GM12872 (cell line): Measurements from ENCODE around the gene SLC22A4.

Experiments used
- TF ChIP-seq, protein P1 (sequence below): IDR thresholded peaks from 3 replicates; pipeline ENCODE4 v1.5.1; 2011; ENCODE audit warnings: low read depth, mild to moderate bottlenecking, low read length, moderate library complexity; ENCODE audit not compliant: insufficient read depth

The SLC22A4 gene

DNA sequence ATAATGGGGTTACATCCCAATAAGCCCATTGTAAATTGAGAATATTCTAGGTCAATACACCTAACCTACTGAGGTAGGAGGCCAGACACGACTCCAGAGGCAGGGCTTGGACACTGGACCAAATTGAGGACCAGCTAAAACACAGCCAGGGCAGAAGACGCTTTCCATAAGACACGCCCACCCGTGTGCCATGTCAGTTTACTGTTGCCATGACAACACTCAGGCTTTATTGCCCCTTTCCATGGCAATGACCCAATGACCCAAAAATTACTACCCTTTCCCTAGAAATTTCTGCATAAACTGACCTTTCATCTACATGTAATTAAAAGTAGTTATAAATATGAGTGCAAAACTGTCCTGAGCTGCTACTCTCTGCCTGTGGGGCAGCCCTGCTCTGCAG, 31.5 kb downstream of the SLC22A4 start:
- TF ChIP-seq, protein P1, sequence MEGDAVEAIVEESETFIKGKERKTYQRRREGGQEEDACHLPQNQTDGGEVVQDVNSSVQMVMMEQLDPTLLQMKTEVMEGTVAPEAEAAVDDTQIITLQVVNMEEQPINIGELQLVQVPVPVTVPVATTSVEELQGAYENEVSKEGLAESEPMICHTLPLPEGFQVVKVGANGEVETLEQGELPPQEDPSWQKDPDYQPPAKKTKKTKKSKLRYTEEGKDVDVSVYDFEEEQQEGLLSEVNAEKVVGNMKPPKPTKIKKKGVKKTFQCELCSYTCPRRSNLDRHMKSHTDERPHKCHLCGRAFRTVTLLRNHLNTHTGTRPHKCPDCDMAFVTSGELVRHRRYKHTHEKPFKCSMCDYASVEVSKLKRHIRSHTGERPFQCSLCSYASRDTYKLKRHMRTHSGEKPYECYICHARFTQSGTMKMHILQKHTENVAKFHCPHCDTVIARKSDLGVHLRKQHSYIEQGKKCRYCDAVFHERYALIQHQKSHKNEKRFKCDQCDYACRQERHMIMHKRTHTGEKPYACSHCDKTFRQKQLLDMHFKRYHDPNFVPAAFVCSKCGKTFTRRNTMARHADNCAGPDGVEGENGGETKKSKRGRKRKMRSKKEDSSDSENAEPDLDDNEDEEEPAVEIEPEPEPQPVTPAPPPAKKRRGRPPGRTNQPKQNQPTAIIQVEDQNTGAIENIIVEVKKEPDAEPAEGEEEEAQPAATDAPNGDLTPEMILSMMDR: no peak

DNA sequence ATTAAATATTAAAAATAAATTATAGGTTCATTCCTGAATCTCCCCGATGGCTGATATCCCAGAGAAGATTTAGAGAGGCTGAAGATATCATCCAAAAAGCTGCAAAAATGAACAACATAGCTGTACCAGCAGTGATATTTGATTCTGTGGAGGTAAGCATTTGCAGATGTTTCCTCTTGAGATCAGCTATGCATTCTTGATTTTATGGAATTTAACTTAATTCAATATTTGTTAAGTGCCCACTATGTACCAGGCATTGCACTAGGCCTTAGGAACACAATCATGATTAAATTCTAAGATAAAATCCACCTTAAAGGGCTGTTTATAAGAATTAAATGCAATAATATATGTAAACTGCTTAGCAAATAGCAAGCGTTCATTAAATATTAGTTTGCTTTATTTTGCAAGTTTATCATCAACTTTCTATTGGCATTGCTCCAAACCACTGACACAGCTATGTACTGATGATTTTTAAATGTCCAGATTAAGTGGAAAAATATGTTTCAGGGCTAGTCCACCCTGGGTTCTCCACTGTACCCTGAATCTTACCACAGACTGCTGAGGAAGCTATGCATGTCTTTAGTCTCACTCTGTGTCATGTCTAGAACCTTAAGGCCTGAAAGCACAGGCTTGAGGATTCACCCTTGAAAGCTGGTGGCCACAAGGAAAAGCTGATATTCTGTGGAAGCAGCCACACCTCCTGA, 33.2 kb downstream of the SLC22A4 start:
- TF ChIP-seq, protein P1: no peak

DNA sequence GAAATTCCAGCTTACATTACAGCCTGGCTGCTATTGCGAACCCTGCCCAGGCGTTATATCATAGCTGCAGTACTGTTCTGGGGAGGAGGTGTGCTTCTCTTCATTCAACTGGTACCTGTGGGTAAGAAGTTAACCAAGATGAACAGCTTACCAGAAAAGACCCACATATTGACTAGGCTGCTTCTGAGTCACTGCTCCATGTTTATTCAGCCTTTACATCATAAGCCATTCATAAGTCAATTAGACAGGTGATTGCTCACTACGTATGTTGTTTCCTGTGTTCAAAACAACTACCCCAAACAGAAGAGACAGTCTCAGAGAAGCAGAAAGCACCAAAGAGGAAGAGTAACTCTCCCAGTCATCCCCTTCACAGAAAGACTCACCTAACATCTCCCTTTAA, 40.6 kb downstream of the SLC22A4 start:
- TF ChIP-seq, protein P1: no peak

DNA sequence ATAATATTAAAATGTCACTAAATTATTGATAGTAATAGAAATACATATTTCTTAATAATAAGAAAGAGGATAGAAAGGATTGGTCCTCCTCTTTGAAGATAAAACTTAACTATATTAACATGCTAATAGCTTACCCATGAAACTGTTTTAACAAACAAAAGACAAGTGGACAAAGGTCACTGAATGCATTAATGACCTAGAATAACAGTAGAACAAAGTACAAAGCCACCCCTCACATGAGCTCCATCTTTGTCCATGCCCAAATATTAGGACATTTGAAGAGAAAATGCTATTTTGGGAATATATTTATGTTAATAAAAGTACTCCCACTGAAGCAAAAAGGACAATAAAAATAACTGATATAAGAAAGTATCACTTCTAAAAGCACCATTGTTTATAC, 41.2 kb downstream of the SLC22A4 start:
- TF ChIP-seq, protein P1: no peak

DNA sequence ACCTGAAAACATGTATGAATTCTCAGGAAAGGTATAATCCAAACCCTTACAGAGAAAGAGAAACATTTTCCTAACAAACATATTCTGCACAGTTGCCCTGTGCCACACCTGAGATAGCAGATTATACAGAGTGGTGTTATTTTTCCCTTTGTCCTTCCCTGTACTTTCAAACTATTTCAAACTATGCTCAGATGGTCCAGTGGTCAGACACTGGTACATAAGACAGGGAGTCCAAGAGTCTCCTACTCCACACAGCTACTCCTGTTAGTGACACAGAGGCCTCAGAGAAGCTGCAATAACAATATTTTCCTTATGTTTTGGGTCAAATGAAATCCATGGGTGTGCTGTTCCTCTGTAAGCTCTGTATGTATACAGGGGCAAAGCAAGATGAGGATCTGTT, 45.3 kb downstream of the SLC22A4 start:
- TF ChIP-seq, protein P1: no peak

DNA sequence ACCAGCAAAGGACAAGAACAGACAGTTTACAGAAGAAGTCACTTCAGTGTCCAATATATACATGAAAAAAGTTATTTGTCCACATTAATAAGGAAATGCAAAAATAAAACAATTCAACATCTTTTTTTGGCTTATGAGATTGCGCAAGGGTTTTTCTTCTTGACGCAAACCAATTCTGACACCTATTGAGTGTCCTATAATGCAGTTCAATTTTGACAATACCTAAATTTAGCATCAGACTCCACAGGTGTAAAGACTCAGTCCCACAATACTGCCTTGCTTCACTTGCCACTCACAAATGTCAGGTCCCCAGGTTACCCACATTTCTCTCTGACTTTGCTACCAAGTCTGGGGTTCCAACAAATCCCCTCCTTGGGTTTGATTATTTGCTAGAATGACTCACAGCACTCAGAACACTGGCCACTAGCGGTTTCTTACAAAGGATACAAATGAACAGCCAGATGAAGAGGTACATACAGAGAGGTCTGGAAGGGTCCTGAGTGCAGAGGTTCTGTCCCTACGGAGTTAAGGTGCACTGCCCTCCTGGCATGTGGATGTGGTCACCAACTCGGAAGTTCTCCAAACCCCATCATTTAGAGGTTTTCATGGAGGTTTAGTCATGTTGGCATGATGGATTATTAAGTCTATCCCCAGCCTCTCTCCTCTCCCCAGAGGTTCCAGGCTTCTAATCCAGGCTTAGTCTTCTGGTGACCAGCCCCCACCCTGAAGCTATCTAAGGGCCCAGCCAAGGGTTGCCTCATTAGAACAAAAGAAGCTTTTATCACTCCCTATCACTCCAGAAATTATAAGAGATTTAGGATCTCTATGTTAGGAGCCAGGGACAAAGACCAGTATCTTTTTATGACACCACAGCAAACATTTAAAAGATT, 48.3 kb downstream of the SLC22A4 start:
- TF ChIP-seq, protein P1: no peak

DNA sequence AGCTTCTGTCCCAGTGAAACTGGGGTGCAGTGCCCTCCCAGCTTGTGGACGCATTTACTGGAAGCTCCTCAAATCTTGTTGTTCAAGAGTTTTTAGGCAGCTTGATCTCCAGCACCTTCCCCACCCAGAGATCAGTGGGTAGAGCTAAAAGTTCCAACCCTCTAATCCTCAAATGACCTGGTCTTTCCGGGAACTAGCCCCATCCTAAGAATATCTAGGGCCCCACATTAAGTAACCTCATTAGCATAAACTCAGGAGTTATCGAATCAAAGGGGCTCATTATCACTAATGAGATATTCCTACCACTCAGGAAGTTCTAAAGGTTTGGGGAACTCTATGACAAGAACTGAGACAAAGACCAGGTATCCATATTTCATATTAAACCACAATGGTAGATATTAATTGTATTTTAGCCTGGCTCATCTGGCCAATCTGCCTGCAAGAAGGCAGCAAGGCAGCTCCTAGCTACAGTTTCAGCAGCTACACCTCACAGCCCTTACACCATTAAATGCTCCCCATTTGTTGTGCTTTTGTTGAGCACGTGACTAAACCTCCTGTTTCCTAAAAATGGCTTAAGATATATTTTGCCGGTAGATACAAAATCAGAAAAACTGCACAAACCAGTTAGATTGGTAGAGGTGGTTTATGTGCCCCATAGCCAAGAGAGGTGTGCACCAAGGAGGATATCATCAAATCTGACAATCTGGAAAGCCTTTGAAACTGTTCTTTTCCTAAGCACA, 50.8 kb downstream of the SLC22A4 start:
- TF ChIP-seq, protein P1: no peak
